ENCODE measurements around the gene ZNF716. TPM values are rescaled to one million over a fixed set of nuclear protein-coding genes. Genes with fewer than 3 reads are reported as not detected.
"Not testable (repeated sequence)": the region's sequence is repeated elsewhere in the genome, so short reads cannot be mapped to it uniquely, and the experiment has no call there.

Gene ZNF716
- total RNA-seq (not detected), polyA plus RNA-seq (not detected), total RNA-seq (not detected)

GRCh38 chr7:57449904-57450303 is at the start of gene ZNF716:
TSS of gene ZNF716 (plus strand) at chr7:57450177. CDS start at chr7:57450289, 112 bp downstream.
- H3K36me3 ChIP-seq (ENCODE audit: control insufficient read depth in 2 of 3, insufficient read depth in 3 of 3, low read length in 3 of 3), result no peaks in the 10 kb centered on the region
- Mint-ChIP-seq H3K27ac (no peak within 1 kb of the TSS), H3K9me3 (peaks cover 0 to 70% (median 24%) of the 10 kb centered on the region in 11 donors), H3K27me3 (no peaks in the 10 kb centered on the region), H3K4me3 (no peak within 1 kb of the TSS), H3K4me1 (no peaks in the 10 kb centered on the region), H3K36me3 (peaks cover 0 to 4% (median 0%) of the 10 kb centered on the region in 5 donors)
- CTCF ChIA-PET, result no interaction called here
- POLR2A ChIA-PET, result no interaction called here
- no peak within 1 kb of the TSS for H3K27ac ChIP-seq (ENCODE audit: low read depth, low read length)
- no peaks in the 10 kb centered on the region for H3K27me3 ChIP-seq (ENCODE audit: control insufficient read depth in 2 of 2, insufficient read depth in 2 of 2, low read length in 2 of 2)
- peaks cover 0 to 21% (median 0%) of the 10 kb centered on the region in 3 experiments for H3K9me3 ChIP-seq (ENCODE audit: control insufficient read depth in 2 of 3, low read length in 3 of 3)
- intact Hi-C loops (cut with micrococcal nuclease), result no loop called here
- ATAC-seq, result no peak
- no peak within 1 kb of the TSS for H3K4me3 ChIP-seq (ENCODE audit: low read length)
- no peaks in the 10 kb centered on the region for H3K4me1 ChIP-seq (ENCODE audit: control insufficient read depth in 2 of 2, insufficient read depth in 2 of 2, low read length in 2 of 2)
- no peak for DNase-seq

GRCh38 chr7:57400531-57401155 is 49.3 kb upstream of the ZNF716 start:
- Histone ChIP-seq H3K36me3 (ENCODE audit: control insufficient read depth in 2 of 3, insufficient read depth in 3 of 3, low read length in 3 of 3) (no peaks in the 10 kb centered on the region), H3K27ac (ENCODE audit: low read depth, low read length) (no peak overlapping the region), H3K9me3 (ENCODE audit: control insufficient read depth in 2 of 3, low read length in 3 of 3) (peaks cover 0 to 38% (median 0%) of the 10 kb centered on the region in 3 experiments), H3K27me3 (ENCODE audit: control insufficient read depth in 2 of 2, insufficient read depth in 2 of 2, low read length in 2 of 2) (no peaks in the 10 kb centered on the region), H3K4me1 (ENCODE audit: control insufficient read depth in 2 of 2, insufficient read depth in 2 of 2, low read length in 2 of 2) (no peaks in the 10 kb centered on the region), H3K4me3 (ENCODE audit: low read length) (no peak overlapping the region)
- no peaks in the 10 kb centered on the region for H3K4me1 Mint-ChIP-seq
- H3K27me3 Mint-ChIP-seq, result no peaks in the 10 kb centered on the region
- ChIA-PET POLR2A (no interaction called here), CTCF (no interaction called here)
- DNase-seq (no peak), ATAC-seq (no peak)
- H3K9me3 Mint-ChIP-seq, result peaks cover 4 to 57% (median 17%) of the 10 kb centered on the region in 11 donors
- intact Hi-C loops (cut with micrococcal nuclease), result no loop called here
- no peak overlapping the region for H3K4me3 Mint-ChIP-seq
- H3K36me3 Mint-ChIP-seq, result peaks cover 0 to 13% (median 0%) of the 10 kb centered on the region in 5 donors
- H3K27ac Mint-ChIP-seq, result no peak overlapping the region

- DNase-seq; H3K27me3 Mint-ChIP-seq; H3K4me1 ChIP-seq (ENCODE audit: control insufficient read depth in 2 of 2, insufficient read depth in 2 of 2, low read length in 2 of 2); H3K36me3 ChIP-seq (ENCODE audit: control insufficient read depth in 2 of 3, insufficient read depth in 3 of 3, low read length in 3 of 3); H3K4me1 Mint-ChIP-seq; ATAC-seq; H3K36me3 Mint-ChIP-seq; H3K27ac Mint-ChIP-seq; CTCF ChIA-PET; H3K27me3 ChIP-seq (ENCODE audit: control insufficient read depth in 2 of 2, insufficient read depth in 2 of 2, low read length in 2 of 2); H3K27ac ChIP-seq (ENCODE audit: low read depth, low read length); H3K4me3 ChIP-seq (ENCODE audit: low read length); POLR2A ChIA-PET; H3K4me3 Mint-ChIP-seq; intact Hi-C loops (cut with micrococcal nuclease): not testable (repeated sequence)
- peaks cover 0 to 40% (median 0%) of the 10 kb centered on the region in 3 experiments for H3K9me3 ChIP-seq (ENCODE audit: control insufficient read depth in 2 of 3, low read length in 3 of 3)
- peaks cover 9 to 64% (median 19%) of the 10 kb centered on the region in 11 donors for H3K9me3 Mint-ChIP-seq
Measured at GRCh38 chr7:57403051-57403450, 46.9 kb upstream of the ZNF716 start.

GRCh38 chr7:57403601-57404342 is 46.2 kb upstream of the ZNF716 start:
- H3K36me3 ChIP-seq (ENCODE audit: control insufficient read depth in 2 of 3, insufficient read depth in 3 of 3, low read length in 3 of 3), result no peaks in the 10 kb centered on the region
- peaks cover 0 to 36% (median 0%) of the 10 kb centered on the region in 3 experiments for H3K9me3 ChIP-seq (ENCODE audit: control insufficient read depth in 2 of 3, low read length in 3 of 3)
- Mint-ChIP-seq H3K27ac (no peak overlapping the region), H3K36me3 (peaks cover 0 to 9% (median 0%) of the 10 kb centered on the region in 5 donors), H3K27me3 (no peaks in the 10 kb centered on the region), H3K9me3 (peaks cover 9 to 65% (median 17%) of the 10 kb centered on the region in 11 donors), H3K4me1 (no peaks in the 10 kb centered on the region), H3K4me3 (no peak overlapping the region)
- ChIA-PET CTCF (no interaction called here), POLR2A (no interaction called here)
- DNase-seq (no peak), ATAC-seq (no peak)
- intact Hi-C loops (cut with micrococcal nuclease), result no loop called here
- no peak overlapping the region for H3K4me3 ChIP-seq (ENCODE audit: low read length)
- H3K27me3 ChIP-seq (ENCODE audit: control insufficient read depth in 2 of 2, insufficient read depth in 2 of 2, low read length in 2 of 2), result no peaks in the 10 kb centered on the region
- no peaks in the 10 kb centered on the region for H3K4me1 ChIP-seq (ENCODE audit: control insufficient read depth in 2 of 2, insufficient read depth in 2 of 2, low read length in 2 of 2)
- no peak overlapping the region for H3K27ac ChIP-seq (ENCODE audit: low read depth, low read length)

- no peak overlapping the region for H3K27ac Mint-ChIP-seq
- H3K27me3 Mint-ChIP-seq, result no peaks in the 10 kb centered on the region
- DNase-seq (no peak), ATAC-seq (no peak)
- no peaks in the 10 kb centered on the region for H3K4me1 ChIP-seq (ENCODE audit: control insufficient read depth in 2 of 2, insufficient read depth in 2 of 2, low read length in 2 of 2)
- H3K36me3 Mint-ChIP-seq, result peaks cover 0 to 9% (median 0%) of the 10 kb centered on the region in 5 donors
- no peak overlapping the region for H3K4me3 ChIP-seq (ENCODE audit: low read length)
- no peaks in the 10 kb centered on the region for H3K27me3 ChIP-seq (ENCODE audit: control insufficient read depth in 2 of 2, insufficient read depth in 2 of 2, low read length in 2 of 2)
- no peak overlapping the region for H3K27ac ChIP-seq (ENCODE audit: low read depth, low read length)
- POLR2A ChIA-PET, result no interaction called here
- no peak overlapping the region for H3K4me3 Mint-ChIP-seq
- CTCF ChIA-PET, result no interaction called here
- peaks cover 0 to 30% (median 0%) of the 10 kb centered on the region in 3 experiments for H3K9me3 ChIP-seq (ENCODE audit: control insufficient read depth in 2 of 3, low read length in 3 of 3)
- H3K4me1 Mint-ChIP-seq, result no peaks in the 10 kb centered on the region
- H3K36me3 ChIP-seq (ENCODE audit: control insufficient read depth in 2 of 3, insufficient read depth in 3 of 3, low read length in 3 of 3), result no peaks in the 10 kb centered on the region
- intact Hi-C loops (cut with micrococcal nuclease), result no loop called here
- peaks cover 12 to 71% (median 21%) of the 10 kb centered on the region in 11 donors for H3K9me3 Mint-ChIP-seq
Measured at GRCh38 chr7:57404343-57404966, 45.5 kb upstream of the ZNF716 start.

- Histone ChIP-seq H3K9me3 (ENCODE audit: control insufficient read depth in 2 of 3, low read length in 3 of 3) (peaks cover 0 to 25% (median 0%) of the 10 kb centered on the region in 3 experiments), H3K27ac (ENCODE audit: low read depth, low read length) (no peak overlapping the region), H3K4me1 (ENCODE audit: control insufficient read depth in 2 of 2, insufficient read depth in 2 of 2, low read length in 2 of 2) (no peaks in the 10 kb centered on the region), H3K36me3 (ENCODE audit: control insufficient read depth in 2 of 3, insufficient read depth in 3 of 3, low read length in 3 of 3) (no peaks in the 10 kb centered on the region), H3K27me3 (ENCODE audit: control insufficient read depth in 2 of 2, insufficient read depth in 2 of 2, low read length in 2 of 2) (no peaks in the 10 kb centered on the region), H3K4me3 (ENCODE audit: low read length) (no peak overlapping the region)
- POLR2A ChIA-PET, result no interaction called here
- Mint-ChIP-seq H3K9me3 (peaks cover 12 to 72% (median 22%) of the 10 kb centered on the region in 11 donors), H3K4me1 (no peaks in the 10 kb centered on the region), H3K36me3 (peaks cover 0 to 9% (median 0%) of the 10 kb centered on the region in 5 donors), H3K27ac (no peak overlapping the region), H3K27me3 (no peaks in the 10 kb centered on the region), H3K4me3 (no peak overlapping the region)
- CTCF ChIA-PET, result no interaction called here
- intact Hi-C loops (cut with micrococcal nuclease), result no loop called here
- ATAC-seq (no peak), DNase-seq (no peak)
Measured at GRCh38 chr7:57404967-57405421, 45.0 kb upstream of the ZNF716 start.
